GM23338 (cell line): ENCODE results near the gene AASDHPPT. TPM values are rescaled to one million over a fixed set of nuclear protein-coding genes. Genes with fewer than 3 reads are reported as not detected.

Experiments
- ATAC-seq: fragments of 200-7000 bp; cut with Tn5 transposase; 3 replicates; pipeline ENCODE4 v1.9.1; 2020
- DNase-seq: peaks from one replicate; pipeline ENCODE4 v3.0.0-alpha.2; 2015; ENCODE audit warnings: low spot score
- H2AFZ ChIP-seq: fragments of 200-600 bp; sonication (generic); 2 replicates; pipeline ENCODE4 v1.8.0; 2016; ENCODE audit warnings: antibody characterized with exemption, mild to moderate bottlenecking, moderate library complexity
- H3F3A ChIP-seq: fragments of 200-600 bp; sonication (generic); replicated peaks from 2 replicates; pipeline ENCODE4 v1.8.0; 2017; ENCODE audit warnings: antibody characterized with exemption, mixed run types, low read depth
- H3K27ac ChIP-seq: fragments of 200-600 bp; sonication (generic); 2 replicates; pipeline ENCODE4 v1.6.1; 2016; ENCODE audit warnings: low read depth
- H3K27me3 ChIP-seq: fragments of 200-600 bp; sonication (generic); 2 replicates; pipeline ENCODE4 v1.8.0; 2016; ENCODE audit warnings: mild to moderate bottlenecking, mixed run types, moderate library complexity; ENCODE audit not compliant: insufficient read depth
- H3K36me3 ChIP-seq: fragments of 200-600 bp; sonication (generic); 2 replicates; pipeline ENCODE4 v1.8.0; 2016; ENCODE audit warnings: mild to moderate bottlenecking; ENCODE audit not compliant: insufficient read depth
- H3K4me1 ChIP-seq: fragments of 200-600 bp; sonication (generic); 2 replicates; pipeline ENCODE4 v1.8.0; 2016; ENCODE audit warnings: mild to moderate bottlenecking, moderate library complexity; ENCODE audit not compliant: insufficient read depth
- H3K4me2 ChIP-seq: fragments of 200-600 bp; sonication (generic); 2 replicates; pipeline ENCODE4 v1.7.1; 2017; ENCODE audit warnings: mixed run types
- H3K4me3 ChIP-seq: fragments of 200-600 bp; sonication (generic); 2 replicates; pipeline ENCODE4 v1.6.1; 2016; ENCODE audit warnings: mixed run types
- H3K79me2 ChIP-seq: fragments of 200-600 bp; sonication (generic); replicated peaks from 2 replicates; pipeline ENCODE4 v1.8.0; 2017; ENCODE audit warnings: mild to moderate bottlenecking; ENCODE audit not compliant: insufficient read depth
- H3K9me2 ChIP-seq: fragments of 200-600 bp; sonication (generic); 2 replicates; pipeline ENCODE4 v1.8.0; 2017; ENCODE audit not compliant: insufficient read depth
- H4K20me1 ChIP-seq: fragments of 200-600 bp; sonication (generic); replicated peaks from 2 replicates; pipeline ENCODE4 v1.8.0; 2017; ENCODE audit warnings: mild to moderate bottlenecking; ENCODE audit not compliant: insufficient read depth
- H3K27ac Mint-ChIP-seq: 2 replicates; pipeline ENCODE4 v1.8.0; 2020; ENCODE audit warnings: inconsistent platforms, mild to moderate bottlenecking, moderate library complexity, mixed read lengths
- H3K27me3 Mint-ChIP-seq: 3 replicates; pipeline ENCODE4 v1.8.0; 2022; ENCODE audit warnings: low read depth, mild to moderate bottlenecking, moderate library complexity, mixed read lengths, inconsistent platforms; ENCODE audit not compliant: insufficient read depth, poor library complexity
- H3K36me3 Mint-ChIP-seq: 3 replicates; pipeline ENCODE4 v1.8.0; 2021; ENCODE audit warnings: low read depth, mild to moderate bottlenecking, inconsistent platforms, moderate library complexity, mixed read lengths
- H3K4me1 Mint-ChIP-seq: 3 replicates; pipeline ENCODE4 v1.8.0; 2020; ENCODE audit warnings: mild to moderate bottlenecking, inconsistent platforms, mixed read lengths
- H3K4me3 Mint-ChIP-seq: 3 replicates; pipeline ENCODE4 v1.8.0; 2021; ENCODE audit warnings: moderate library complexity, mild to moderate bottlenecking, inconsistent platforms, mixed read lengths
- H3K9me3 Mint-ChIP-seq: 3 replicates; pipeline ENCODE4 v1.8.0; 2020; ENCODE audit warnings: moderate library complexity, mild to moderate bottlenecking, inconsistent platforms, mixed read lengths
- CREB1 ChIP-seq: fragments of 250-450 bp; sonication (Bioruptor Pico); IDR thresholded peaks from 2 replicates; pipeline ENCODE4 v1.5.0; 2020; ENCODE audit warnings: low read depth, mild to moderate bottlenecking, moderate library complexity
- EZH2phosphoT487 ChIP-seq: fragments of 200-600 bp; sonication (generic); IDR thresholded peaks from one replicate; pipeline ENCODE4 v1.8.1; 2018; ENCODE audit warnings: antibody characterized with exemption; ENCODE audit not compliant: unreplicated experiment
- JUNB ChIP-seq: IDR thresholded peaks from one replicate; pipeline ENCODE4 v1.6.1; 2016; ENCODE audit warnings: antibody characterized with exemption; ENCODE audit not compliant: unreplicated experiment
- POLR2AphosphoS5 ChIP-seq: IDR thresholded peaks from 2 replicates; pipeline ENCODE4 v1.6.1; 2016; ENCODE audit warnings: antibody characterized with exemption, low read depth
- STAT1 ChIP-seq: IDR thresholded peaks from one replicate; pipeline ENCODE4 v1.6.1; 2016; ENCODE audit warnings: antibody characterized with exemption; ENCODE audit not compliant: unreplicated experiment
- ZNF114 ChIP-seq: fragments of 250-450 bp; sonication (Bioruptor Pico); IDR thresholded peaks from 2 replicates; pipeline ENCODE4 v1.5.0; 2020; ENCODE audit warnings: mild to moderate bottlenecking, moderate library complexity
- ZNF331 ChIP-seq: fragments of 250-450 bp; sonication (Bioruptor Pico); IDR thresholded peaks from 2 replicates; pipeline ENCODE4 v1.5.0; 2020; ENCODE audit warnings: low read depth, mild to moderate bottlenecking, moderate library complexity
- polyA plus RNA-seq: library from polyadenylated mRNA; unstranded; fragments of >200 nt; fragmentation: Nextera tagmentation; extraction: Ambion mirVana; gene quantifications from 2 replicates; pipeline ENCODE4 v1.2.1, GENCODE V29; 2016
- total RNA-seq: library from RNA; depleted of rRNA; stranded (reverse); fragments of >200 nt; shearing (Covaris generic); gene quantifications from 2 replicates; pipeline ENCODE4 v1.2.3, GENCODE V29; 2014
- TF ChIP-seq, protein P1 (sequence below), 2 experiments: fragments of 200-600 bp in 1 of 2; sonication (generic) in 1 of 2; conservative IDR thresholded peaks; 2 replicates each; pipeline versions ENCODE4 v1.5.1 to v1.6.1; 2016 to 2017; ENCODE audit warnings: antibody characterized with exemption in 2 of 2, low read depth in 2 of 2, mild to moderate bottlenecking in 2 of 2, moderate library complexity in 1 of 2
- TF ChIP-seq, protein P2 (sequence below): fragments of 250-450 bp; sonication (Bioruptor Pico); IDR thresholded peaks from 2 replicates; pipeline ENCODE4 v1.5.0; 2020; ENCODE audit warnings: mild to moderate bottlenecking, moderate library complexity

AASDHPPT gene
- total and polyA plus RNA-seq, 2 experiments from 2014 or later, result 49.0 to 62.3 TPM

DNA sequence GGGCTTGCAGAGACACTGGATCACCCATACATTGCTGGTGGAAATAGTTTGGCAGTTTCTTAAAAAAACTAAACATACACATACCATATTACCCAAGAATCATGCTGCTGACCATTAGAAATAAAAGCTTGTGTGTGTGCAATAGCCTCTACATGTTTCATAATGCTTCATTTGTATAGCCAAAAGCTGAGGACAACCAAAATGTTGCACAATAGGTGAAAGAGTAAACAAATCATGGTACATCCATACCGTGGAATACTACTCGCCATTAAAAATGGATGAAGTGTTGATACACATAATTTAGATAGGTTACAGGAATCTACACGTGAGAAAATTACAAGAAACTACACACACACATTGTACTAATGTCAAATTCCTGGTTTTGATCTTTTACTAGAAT lies 6.9 kb upstream of the AASDHPPT start:
- no peak overlapping the region for H3K27ac ChIP-seq
- H3K27me3 Mint-ChIP-seq, result no peaks in the 10 kb centered on the region
- no peaks in the 10 kb centered on the region for H3K9me2 ChIP-seq
- no peaks in the 10 kb centered on the region for H3K4me1 ChIP-seq
- H3K36me3 Mint-ChIP-seq, result no peaks in the 10 kb centered on the region
- H3K79me2 ChIP-seq, result no peaks in the 10 kb centered on the region
- ATAC-seq (no peak), DNase-seq (no peak)
- H3K27ac Mint-ChIP-seq, result no peak overlapping the region
- H3K36me3 ChIP-seq, result no peaks in the 10 kb centered on the region
- TF ChIP-seq JUNB (no peak), EZH2phosphoT487 (no peak), ZNF331 (no peak), CREB1 (no peak), POLR2AphosphoS5 (no peak), ZNF114 (no peak), STAT1 (no peak)
- TF ChIP-seq, protein P1, sequence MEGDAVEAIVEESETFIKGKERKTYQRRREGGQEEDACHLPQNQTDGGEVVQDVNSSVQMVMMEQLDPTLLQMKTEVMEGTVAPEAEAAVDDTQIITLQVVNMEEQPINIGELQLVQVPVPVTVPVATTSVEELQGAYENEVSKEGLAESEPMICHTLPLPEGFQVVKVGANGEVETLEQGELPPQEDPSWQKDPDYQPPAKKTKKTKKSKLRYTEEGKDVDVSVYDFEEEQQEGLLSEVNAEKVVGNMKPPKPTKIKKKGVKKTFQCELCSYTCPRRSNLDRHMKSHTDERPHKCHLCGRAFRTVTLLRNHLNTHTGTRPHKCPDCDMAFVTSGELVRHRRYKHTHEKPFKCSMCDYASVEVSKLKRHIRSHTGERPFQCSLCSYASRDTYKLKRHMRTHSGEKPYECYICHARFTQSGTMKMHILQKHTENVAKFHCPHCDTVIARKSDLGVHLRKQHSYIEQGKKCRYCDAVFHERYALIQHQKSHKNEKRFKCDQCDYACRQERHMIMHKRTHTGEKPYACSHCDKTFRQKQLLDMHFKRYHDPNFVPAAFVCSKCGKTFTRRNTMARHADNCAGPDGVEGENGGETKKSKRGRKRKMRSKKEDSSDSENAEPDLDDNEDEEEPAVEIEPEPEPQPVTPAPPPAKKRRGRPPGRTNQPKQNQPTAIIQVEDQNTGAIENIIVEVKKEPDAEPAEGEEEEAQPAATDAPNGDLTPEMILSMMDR (conservative IDR thresholded peaks at IDR 0.05; ENCODE audit: low read depth in 2 of 2), result no peak
- TF ChIP-seq, protein P2, sequence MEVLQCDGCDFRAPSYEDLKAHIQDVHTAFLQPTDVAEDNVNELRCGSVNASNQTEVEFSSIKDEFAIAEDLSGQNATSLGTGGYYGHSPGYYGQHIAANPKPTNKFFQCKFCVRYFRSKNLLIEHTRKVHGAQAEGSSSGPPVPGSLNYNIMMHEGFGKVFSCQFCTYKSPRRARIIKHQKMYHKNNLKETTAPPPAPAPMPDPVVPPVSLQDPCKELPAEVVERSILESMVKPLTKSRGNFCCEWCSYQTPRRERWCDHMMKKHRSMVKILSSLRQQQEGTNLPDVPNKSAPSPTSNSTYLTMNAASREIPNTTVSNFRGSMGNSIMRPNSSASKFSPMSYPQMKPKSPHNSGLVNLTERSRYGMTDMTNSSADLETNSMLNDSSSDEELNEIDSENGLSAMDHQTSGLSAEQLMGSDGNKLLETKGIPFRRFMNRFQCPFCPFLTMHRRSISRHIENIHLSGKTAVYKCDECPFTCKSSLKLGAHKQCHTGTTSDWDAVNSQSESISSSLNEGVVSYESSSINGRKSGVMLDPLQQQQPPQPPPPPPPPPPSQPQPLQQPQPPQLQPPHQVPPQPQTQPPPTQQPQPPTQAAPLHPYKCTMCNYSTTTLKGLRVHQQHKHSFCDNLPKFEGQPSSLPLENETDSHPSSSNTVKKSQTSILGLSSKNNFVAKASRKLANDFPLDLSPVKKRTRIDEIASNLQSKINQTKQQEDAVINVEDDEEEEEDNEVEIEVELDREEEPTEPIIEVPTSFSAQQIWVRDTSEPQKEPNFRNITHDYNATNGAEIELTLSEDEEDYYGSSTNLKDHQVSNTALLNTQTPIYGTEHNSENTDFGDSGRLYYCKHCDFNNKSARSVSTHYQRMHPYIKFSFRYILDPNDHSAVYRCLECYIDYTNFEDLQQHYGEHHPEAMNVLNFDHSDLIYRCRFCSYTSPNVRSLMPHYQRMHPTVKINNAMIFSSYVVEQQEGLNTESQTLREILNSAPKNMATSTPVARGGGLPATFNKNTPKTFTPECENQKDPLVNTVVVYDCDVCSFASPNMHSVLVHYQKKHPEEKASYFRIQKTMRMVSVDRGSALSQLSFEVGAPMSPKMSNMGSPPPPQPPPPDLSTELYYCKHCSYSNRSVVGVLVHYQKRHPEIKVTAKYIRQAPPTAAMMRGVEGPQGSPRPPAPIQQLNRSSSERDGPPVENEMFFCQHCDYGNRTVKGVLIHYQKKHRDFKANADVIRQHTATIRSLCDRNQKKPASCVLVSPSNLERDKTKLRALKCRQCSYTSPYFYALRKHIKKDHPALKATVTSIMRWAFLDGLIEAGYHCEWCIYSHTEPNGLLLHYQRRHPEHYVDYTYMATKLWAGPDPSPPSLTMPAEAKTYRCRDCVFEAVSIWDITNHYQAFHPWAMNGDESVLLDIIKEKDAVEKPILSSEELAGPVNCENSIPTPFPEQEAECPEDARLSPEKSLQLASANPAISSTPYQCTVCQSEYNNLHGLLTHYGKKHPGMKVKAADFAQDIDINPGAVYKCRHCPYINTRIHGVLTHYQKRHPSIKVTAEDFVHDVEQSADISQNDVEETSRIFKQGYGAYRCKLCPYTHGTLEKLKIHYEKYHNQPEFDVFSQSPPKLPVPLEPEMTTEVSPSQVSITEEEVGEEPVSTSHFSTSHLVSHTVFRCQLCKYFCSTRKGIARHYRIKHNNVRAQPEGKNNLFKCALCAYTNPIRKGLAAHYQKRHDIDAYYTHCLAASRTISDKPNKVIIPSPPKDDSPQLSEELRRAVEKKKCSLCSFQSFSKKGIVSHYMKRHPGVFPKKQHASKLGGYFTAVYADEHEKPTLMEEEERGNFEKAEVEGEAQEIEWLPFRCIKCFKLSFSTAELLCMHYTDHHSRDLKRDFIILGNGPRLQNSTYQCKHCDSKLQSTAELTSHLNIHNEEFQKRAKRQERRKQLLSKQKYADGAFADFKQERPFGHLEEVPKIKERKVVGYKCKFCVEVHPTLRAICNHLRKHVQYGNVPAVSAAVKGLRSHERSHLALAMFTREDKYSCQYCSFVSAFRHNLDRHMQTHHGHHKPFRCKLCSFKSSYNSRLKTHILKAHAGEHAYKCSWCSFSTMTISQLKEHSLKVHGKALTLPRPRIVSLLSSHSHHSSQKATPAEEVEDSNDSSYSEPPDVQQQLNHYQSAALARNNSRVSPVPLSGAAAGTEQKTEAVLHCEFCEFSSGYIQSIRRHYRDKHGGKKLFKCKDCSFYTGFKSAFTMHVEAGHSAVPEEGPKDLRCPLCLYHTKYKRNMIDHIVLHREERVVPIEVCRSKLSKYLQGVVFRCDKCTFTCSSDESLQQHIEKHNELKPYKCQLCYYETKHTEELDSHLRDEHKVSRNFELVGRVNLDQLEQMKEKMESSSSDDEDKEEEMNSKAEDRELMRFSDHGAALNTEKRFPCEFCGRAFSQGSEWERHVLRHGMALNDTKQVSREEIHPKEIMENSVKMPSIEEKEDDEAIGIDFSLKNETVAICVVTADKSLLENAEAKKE (CRISPR knock-in tag), result no peak
- H3K27me3 ChIP-seq, result no peaks in the 10 kb centered on the region
- no peak overlapping the region for H3K4me3 ChIP-seq
- no peaks in the 10 kb centered on the region for H3F3A ChIP-seq
- no peak overlapping the region for H3K4me2 ChIP-seq
- no peak overlapping the region for H2AFZ ChIP-seq
- H3K4me3 Mint-ChIP-seq, result no peak overlapping the region
- no peaks in the 10 kb centered on the region; the same call in 2 of the 3 replicates for H3K9me3 Mint-ChIP-seq
- H3K4me1 Mint-ChIP-seq, result peaks cover 4% of the 10 kb centered on the region
- H4K20me1 ChIP-seq, result no peaks in the 10 kb centered on the region
